HK-2 (cell line): ENCODE results near the gene KIAA1755.

Experiments used
- DNase-seq: peaks from one replicate; pipeline ENCODE4 v3.0.0-alpha.2; 2018; ENCODE audit not compliant: unreplicated experiment

The KIAA1755 gene

DNA sequence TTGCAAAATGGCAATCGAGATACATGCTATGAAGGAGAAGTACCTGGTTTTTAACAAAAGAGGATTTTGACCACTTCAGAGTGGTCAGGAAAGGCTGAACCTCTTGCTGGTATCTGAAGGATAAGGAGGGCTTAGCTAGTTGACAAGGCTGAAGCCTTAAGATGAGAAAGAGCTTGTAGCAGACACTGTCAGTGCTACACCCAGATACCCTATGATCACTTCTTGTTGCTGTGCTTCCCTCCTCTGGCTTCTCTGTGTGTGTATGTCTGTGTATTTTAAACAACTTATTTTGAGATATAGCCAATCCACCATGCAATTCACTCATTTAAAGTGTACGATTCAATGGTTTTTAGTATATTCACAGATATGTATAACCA lies 56.6 kb downstream of the KIAA1755 start:
- DNase-seq: no peak

DNA sequence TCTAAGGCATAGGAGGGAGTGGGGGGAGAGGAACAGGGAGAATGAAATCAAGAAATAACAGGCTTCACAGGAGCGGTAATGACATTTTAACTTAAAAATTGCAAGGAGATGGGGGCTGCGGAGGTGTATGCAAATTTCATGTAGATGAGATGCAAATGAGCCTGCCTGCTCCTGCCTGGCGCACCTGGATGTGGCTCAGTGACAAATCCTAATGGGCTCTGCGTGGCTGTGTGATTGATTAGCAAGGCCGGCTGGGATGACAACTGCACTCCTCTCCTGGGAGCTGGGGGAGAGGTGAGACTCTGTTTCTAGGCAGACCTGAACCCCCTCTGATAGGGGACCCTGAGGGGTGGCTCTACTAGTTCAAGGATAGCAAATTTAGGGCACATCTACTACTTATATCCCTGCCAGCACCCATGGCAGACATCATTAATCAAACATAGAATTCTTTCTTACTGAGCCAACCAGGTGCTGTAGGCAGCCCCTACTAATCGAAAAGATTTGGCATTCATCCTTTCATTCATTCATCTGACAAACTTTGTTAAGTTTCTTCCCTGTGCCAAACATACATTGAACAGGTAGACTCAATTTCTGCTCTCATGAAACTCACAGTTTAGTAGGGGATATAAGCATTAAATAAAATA lies 57.1 kb downstream of the KIAA1755 start:
- no peak for DNase-seq

DNA sequence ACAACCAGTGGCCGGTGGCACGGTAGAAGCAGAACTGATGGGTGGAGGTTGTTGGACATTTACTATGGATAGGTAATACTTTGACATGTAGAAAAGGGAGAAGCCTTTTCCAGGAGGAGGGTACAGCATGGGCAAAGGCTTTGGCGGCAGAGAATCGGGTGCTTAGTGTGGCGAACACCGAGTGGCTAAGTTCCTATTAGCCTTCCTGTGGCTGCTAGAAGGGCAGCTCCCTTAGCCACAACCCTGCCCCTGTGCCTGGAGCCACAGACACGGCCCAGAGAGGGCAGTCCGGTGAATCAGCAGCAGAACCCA lies 57.6 kb downstream of the KIAA1755 start:
- DNase-seq: no peak

DNA sequence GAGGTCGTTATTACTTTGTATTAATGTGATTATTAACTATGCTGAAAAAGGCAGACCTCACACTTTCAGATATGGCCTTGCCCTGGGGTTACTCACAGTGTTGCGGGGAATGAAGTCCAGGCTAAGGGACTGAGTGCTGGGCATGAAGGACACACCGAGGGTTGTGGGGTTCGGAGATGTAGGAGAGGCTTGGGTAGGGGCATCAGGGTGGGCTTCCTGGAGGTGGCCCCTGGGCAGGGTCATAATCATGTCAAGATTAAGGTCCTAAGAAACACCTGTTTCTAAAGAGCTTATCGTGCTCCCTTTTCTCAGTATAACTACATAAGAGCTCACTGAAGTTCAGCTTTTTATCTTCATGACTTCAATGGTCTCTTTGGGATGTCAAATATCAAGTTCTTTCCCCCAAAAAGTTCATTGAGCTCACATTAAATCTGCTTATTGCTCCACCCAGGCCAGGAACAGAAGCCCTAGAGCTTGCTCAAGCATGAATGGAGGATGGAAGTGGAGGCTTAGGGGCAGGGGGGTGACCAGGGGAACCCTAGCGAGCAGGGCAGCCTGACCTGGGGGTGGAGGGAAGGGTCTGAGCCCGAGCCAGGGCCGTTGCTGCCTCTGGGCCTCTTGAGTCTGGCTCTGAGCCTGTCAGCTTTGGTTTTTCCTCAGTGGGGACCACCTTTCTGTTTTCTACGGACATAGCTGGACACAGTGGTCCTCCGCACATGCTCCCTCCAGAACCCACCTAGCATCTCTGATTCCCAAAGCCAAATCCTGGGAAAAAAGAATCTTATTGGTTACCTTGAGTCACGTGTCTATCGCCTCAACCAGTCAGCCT lies 58.2 kb downstream of the KIAA1755 start:
- DNase-seq: no peak

DNA sequence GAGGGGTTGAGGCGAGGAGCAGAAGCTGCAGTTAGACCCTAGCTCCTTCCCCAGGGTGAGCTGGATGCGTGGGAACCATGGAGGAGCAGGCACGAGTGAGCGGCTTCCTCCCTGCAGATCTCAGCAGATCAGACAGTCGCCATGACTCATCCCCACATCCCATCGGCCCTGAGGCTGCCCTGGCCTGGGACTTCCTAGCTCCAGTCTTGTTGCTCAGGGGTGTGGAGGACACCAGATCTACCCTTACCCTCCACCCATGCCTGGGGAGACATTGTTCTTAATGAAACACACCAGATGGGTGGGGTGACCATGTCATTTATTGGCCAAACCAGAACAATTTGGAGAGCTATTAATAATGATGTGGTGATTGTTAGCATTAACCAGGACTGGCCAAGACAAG lies 59.2 kb downstream of the KIAA1755 start:
- peak; percentile 71 for DNase-seq

DNA sequence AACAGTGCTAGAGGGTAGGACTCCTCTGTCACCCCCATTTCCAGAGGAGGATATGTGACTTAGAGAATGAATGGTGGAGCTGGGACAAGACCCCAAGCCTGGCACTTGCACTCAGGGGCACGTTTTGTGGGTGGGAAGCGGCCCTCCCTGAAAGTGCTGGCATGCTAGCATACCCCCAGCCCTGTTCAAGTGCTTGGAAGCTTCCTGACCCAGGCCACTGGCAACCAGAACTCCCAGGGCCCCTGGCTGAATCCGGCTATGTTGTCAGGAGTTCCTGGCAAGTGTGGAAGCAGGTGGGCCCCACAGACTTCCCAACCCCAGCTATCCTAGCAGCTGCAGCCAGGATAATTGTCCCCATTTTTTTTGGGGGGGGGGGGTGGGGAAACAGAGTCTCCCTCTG lies 59.9 kb downstream of the KIAA1755 start:
- no peak for DNase-seq

DNA sequence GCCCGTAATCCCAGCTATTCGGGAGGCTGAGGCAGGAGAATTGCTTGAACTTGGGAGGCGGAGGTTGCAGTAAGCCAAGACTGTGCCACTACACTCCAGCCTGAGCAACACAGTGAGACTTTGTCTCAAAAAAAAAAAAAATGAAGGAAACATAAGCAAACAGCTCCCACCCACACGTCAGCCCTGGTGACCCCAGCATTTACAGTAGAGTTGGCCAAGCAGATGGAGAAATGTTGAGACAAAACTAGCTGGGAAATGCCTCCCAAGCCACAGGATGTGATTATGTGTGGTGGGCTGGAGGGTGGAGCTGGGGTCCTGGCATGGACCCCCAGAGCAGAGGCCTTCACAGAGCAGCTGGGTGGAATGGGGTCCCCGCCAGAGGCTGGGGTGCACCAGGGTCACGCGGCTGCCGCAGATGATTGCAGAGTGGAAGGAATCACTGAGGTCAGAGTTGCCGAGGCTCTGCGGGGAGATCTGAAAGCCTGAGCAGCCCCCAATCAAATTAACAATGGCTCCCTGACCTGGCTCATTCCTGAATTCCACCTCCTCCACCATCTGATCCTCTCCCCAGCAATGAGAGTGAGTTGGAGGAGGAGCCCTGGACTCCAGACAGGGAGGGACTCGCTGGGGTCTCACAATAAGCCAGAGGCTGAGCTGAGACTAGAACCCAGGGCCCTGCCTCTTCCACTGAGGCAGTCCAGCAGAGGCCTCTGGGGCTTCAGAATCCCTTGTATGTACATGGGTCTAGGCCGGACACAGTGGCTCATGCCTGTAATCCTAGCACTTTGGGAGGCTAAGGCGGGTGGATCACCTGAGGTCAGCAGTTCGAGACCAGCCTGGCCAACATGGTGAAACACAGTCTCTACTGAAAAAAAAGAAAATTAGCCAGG lies 60.8 kb downstream of the KIAA1755 start:
- no peak for DNase-seq

DNA sequence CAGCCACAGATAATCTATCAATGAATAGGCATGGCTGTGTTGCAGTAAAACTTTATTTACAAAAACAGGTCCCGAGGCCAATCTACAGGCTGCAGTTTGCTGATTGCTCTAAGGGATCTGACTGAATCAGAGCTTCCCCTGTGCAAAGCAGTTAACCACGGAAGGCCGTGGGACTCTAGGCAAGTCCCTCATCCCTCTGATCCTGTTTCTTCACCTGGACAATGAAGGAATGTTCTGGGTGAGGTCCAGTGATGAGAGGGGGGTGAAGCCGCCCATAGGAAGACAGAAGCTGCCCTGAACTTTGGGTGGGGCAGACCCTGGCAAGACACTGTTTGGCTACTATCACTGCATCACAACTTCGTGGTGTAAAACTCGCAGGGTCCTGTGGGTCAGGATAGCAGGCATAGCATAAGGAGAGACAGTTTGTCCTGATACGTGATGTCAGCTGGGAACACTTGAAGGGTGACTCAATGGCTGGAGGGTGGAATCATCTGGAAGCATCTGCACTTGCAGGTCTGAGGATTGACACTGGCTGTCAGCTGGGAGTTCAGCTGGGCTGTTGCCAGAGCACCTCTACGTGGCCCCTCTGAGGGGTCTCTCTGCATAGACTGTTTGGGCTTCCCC lies 62.2 kb downstream of the KIAA1755 start:
- DNase-seq: no peak

DNA sequence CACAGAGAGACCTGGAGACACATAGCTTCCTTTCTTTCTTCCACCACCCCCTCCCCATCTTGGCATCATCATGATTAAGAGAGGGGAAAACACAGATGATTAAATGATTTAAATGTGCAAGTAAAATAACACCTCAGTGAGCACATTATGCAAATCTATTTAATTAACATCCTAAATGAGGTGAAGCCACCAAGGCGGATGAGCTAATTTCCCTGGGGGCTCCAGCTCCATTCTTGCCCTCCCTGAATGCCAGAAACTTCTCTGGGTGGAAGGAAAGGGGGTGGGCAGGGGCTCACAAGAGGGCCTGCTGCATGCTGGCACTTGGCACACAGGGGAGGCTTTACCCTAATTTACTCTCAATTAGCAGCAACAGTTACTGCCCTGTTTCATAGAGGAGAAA lies 62.9 kb downstream of the KIAA1755 start:
- no peak for DNase-seq

DNA sequence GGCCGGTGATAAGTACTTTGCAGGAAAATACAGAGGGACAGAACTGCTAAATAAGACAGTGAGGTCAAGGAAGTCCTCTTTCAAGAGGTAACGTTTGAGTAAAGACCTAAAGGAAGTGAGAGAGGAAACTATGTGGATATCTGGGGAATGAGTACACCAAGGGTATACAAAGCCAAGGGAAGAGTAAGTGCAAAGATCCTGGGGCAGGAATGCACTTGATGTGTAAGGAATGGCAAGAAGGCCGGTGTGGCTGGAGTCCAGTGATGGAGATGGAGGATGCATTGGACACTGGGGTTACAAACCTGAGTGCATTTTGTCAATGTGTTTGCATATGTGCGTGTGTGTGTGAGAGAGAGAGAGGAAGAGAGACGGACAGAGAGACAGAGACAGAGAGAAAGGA lies 63.3 kb downstream of the KIAA1755 start:
- no peak for DNase-seq

DNA sequence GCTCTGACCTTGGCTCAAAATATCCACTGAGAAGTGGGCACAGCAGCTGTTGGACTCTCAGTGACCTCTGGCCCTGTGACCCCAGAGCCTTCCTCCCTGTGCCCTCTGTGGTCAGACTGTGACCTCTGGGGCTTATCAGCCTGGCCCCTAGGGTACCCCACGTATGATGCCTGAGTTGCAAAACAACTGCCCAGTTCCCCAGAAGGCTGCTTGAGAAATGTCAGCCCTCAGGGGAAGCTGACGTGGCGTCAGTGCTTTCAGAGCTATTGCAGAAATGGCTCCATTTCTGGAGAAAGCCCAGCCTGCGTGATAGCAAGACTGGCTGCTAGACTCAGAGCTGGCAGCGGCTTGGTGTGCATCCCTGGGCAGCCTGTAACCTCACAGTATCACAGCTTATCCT lies 63.9 kb downstream of the KIAA1755 start:
- no peak for DNase-seq

DNA sequence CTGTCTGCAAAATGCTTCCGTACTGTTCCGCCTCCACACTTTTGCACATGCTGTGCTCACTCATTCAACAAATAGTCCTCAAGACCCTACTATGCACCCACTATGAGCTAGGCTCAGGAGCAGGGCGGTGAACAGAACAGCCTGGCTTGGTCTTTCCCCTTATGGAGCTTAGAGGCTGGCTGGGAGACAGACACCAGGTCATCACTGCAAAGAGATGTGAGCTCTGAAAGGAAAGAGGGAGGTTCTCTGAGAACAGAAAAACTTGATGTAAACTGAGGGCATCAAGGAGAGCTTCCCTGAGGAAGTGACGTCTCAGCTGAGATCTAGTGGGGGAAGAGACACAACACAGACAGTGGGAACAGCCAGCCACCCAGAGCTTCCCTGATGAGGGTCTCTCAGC lies 64.5 kb downstream of the KIAA1755 start:
- DNase-seq: no peak

DNA sequence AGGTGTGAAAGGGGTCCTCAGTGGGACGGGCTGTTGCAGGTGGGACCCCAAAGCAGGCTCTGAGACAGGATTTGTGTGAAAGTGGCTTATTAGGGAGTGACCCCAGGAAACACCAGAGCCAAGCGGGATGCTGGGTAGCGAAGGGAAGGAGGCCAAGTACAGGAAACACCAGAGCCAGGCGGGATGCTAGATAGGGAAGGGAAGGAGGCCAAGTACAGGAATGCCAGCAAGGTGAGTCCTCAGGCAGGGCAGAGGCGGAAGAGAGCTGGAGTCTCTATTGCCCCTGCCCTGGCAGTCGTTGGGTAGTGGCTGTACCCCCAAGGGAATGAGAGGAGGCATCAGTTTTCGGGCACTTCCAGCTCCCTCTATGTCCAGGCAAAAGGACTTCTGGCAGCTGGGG lies 65.0 kb downstream of the KIAA1755 start:
- no peak for DNase-seq

DNA sequence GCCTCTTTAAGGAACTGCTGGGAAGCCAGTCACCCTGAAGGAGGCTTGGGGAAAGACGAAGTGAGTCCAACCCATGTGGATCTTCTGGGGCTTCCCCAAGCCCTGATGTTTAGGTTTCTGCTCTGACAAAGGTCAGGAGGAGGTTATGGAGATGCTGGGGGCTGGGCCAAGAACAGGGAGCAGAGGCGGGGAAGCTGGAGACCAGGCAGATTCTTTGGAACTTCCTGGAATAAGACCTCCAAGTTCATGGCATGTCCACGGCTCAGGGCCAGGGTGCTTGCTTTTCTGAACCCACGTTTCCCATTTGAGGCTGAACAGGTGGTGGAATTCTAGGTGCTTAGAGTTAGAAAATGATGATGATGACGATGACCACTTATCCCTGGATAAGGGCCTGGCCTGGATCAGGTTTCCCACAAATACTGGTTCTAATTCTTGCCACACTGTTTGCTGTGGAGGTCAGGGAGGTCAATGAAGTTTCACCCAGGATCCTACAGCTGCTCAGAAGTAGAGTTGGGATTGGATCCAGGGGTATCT lies 65.5 kb downstream of the KIAA1755 start:
- DNase-seq: no peak

DNA sequence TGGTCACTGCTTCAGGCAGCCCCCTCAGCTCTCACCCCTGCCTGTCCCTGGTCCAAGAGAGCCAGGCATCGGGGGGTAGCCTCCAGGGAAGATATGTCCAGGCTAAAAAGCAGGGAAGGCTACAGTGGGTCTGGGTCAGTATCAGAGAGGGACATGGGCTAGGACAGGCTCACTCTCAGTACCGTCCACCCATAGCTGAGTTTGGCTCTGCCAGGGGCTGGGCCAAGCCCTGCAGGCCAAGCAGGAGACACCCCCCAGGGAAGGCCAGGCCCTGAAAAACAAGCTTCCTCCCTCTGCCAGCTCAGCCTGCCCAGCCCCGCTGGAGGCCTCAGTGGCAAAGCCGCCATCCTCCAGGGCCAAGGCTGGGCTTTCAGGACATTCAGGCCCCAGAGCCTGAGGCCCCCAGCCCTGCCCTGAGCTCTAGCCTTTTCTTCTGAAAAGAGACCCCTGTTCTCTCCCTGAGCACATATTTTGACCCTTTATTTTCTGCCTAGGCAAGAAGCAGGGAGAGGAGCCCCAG lies 66.9 kb downstream of the KIAA1755 start:
- DNase-seq: no peak

DNA sequence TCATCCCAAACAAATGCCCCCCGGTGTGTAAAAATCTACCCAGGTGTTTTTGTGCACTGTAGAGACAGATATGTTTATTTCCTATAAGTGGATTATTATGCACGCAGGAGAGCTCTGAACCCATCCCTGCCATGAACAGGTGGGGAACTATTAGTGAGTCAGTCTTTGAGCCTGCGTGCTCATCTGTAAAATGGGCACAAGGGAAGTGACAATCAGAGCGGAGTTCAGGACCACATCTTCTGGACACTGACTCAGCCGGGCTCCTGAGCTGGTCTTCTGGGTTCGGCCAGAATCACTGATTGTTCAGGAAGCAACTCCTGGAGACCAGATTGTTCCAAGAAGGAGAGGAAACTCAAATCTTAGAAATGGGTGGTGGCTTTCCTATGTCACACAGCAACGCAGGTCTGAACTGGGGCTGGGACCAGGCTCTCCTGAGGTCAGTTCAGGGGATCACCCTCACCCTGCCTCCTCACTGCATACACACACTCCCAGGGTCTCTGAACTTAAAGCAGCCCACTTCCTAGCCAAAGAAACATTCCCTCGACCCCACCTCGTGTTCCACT lies 68.1 kb downstream of the KIAA1755 start:
- DNase-seq: no peak

DNA sequence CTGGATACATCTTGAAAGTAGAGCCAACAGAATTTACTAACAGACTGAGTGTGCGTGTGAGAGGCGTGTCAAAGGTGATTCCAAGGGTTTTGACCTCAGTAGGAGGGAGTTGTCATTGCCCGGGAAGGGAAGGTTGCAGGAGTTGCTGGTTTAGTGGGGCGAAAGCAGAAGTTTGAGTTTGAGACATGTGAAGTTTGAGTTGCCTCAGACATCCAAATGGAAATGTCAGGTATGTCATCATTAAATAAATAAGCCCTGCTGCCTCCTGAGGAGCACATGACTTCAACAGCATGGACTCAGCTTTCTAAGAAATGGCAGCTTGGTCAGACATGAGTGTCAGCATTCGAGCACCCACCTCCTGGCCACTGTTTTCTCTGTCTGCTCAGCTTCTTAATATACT lies 68.9 kb downstream of the KIAA1755 start:
- no peak for DNase-seq

DNA sequence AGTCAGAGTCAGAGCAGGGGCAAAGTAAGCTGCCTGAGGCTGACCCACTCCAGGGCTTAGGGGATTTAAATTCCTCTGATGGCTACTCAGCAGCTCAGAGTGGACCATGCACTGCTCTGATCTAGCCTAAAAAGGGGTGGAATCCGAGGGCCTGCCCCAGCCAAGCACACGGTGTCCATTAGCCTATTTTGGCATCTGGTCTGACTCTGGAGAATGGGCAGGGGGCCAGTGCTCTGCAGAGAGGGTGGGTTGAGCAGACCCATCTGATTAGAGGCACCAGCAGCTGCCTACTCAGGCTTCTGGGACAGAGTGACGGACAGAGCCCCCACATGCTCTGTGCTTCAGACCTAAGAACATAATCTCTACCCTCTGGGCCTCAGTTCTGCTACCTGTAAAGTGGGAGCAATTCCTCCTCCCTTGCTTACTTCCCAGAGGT lies 69.6 kb downstream of the KIAA1755 start:
- DNase-seq: no peak

DNA sequence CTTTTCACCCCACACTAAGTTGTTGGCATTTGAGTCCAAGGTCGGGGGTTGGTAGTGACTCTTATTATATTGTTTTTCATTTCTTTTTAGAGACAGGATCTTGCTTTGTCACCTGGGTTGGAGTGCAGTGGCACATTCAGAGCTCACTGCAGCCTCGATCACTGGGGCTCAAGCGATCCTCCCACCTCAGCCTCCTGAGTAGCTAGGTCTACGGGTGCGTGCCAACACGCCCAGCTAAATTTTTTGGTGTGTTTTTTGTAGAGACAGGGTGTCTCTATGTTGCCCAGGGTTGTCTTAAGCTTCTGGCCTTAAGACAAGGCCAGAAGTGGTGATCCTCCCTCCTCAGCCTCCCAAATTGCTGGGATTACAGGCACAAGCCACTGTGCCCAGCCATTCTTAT lies 70.4 kb downstream of the KIAA1755 start:
- no peak for DNase-seq

DNA sequence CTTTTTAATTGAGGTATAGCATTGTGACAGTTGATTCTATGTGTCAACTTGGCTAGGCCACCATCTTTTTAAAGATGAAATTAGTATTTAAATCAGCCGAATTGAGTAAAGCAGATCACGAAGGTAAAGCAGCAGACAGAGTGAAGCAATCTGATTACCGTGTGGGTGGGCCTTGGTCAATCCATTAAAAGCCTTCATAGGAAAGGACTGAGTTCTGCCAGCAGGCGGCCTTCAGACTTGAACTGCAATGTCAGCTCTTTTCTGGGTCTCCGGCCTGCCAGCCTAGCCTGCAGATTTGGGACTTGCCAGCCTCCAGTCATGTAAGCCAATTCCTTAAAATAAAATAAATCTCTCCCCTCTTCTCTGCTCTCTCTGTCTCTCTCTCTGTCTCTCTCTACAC lies 73.0 kb downstream of the KIAA1755 start:
- DNase-seq: no peak

DNA sequence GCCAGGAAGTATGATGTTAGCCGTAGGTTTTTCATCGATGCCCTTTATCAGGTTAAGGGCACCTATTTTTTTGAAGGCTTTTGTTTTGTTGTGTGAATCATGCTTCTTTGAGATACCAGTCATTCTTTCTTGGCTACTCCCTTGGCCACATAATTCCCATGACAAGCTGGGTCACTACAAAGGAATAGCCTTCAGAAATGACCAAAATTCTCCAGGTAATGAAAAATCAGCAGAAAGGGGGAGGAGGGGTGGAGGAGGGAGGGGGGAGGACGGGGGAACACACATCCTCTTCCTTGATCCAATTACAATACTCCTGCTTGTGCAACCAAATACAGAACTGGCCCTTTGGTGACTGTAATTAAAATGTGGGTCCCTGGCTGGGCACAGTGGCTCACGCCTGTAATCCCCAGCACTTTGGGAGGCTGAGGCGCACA lies 73.7 kb downstream of the KIAA1755 start:
- DNase-seq: no peak
